HG02610 (cell line): Measurements from ENCODE around the gene ZDHHC24.

Experiments used
- ATAC-seq: cut with Tn5 transposase; IDR thresholded peaks from one replicate; pipeline ENCODE4 v1.9.1; 2021; ENCODE audit warnings: mild to moderate bottlenecking, moderate library complexity; ENCODE audit not compliant: unreplicated experiment

ZDHHC24 gene

GRCh38 chr11:66566221-66566620 lies 20.4 kb upstream of the ZDHHC24 start:
- no peak for ATAC-seq

GRCh38 chr11:66564984-66565383 lies 19.1 kb upstream of the ZDHHC24 start:
- no peak for ATAC-seq

GRCh38 chr11:66564538-66564937 lies 18.7 kb upstream of the ZDHHC24 start:
- no peak for ATAC-seq

GRCh38 chr11:66563832-66564231 lies 18.0 kb upstream of the ZDHHC24 start:
- ATAC-seq, result no peak

- ATAC-seq, result no peak
Measured at GRCh38 chr11:66562907-66563583, 17.2 kb upstream of the ZDHHC24 start.

- no peak for ATAC-seq
Measured at GRCh38 chr11:66562275-66562674, 16.4 kb upstream of the ZDHHC24 start.

GRCh38 chr11:66561975-66562248 lies 16.1 kb upstream of the ZDHHC24 start:
- ATAC-seq, result no peak

GRCh38 chr11:66561178-66561974 lies 15.5 kb upstream of the ZDHHC24 start:
- no peak for ATAC-seq

- ATAC-seq, result no peak
Measured at GRCh38 chr11:66559866-66560676, 14.2 kb upstream of the ZDHHC24 start.

GRCh38 chr11:66559142-66559865 lies 13.5 kb upstream of the ZDHHC24 start:
- ATAC-seq, result no peak

- ATAC-seq, result no peak
Measured at GRCh38 chr11:66557733-66558326, 12.0 kb upstream of the ZDHHC24 start.

GRCh38 chr11:66556086-66556485 lies 10.2 kb upstream of the ZDHHC24 start:
- no peak for ATAC-seq

- ATAC-seq, result no peak
Measured at GRCh38 chr11:66555416-66555815, 9.6 kb upstream of the ZDHHC24 start.

GRCh38 chr11:66554602-66555001 lies 8.8 kb upstream of the ZDHHC24 start:
- no peak for ATAC-seq

- ATAC-seq, result no peak
Measured at GRCh38 chr11:66550887-66551286, 5.0 kb upstream of the ZDHHC24 start.

GRCh38 chr11:66549696-66550095 lies 3.8 kb upstream of the ZDHHC24 start:
- ATAC-seq, result no peak

GRCh38 chr11:66548774-66549630 lies 3.2 kb upstream of the ZDHHC24 start:
- no peak for ATAC-seq

GRCh38 chr11:66548041-66548440 lies 2.2 kb upstream of the ZDHHC24 start:
- ATAC-seq, result no peak

- ATAC-seq, result no peak
Measured at GRCh38 chr11:66547662-66548009, 1.8 kb upstream of the ZDHHC24 start.
